Ishikawa (cell line): ENCODE data around the gene LIG3.

Source experiments
- EGR1 ChIP-seq: IDR thresholded peaks from 2 replicates; pipeline ENCODE4 v1.6.1; 2012
- EP300 ChIP-seq: IDR thresholded peaks from 2 replicates; pipeline ENCODE4 v1.6.1; 2012; ENCODE audit warnings: borderline replicate concordance
- NFIC ChIP-seq: IDR thresholded peaks from 2 replicates; pipeline ENCODE4 v1.6.1; 2012
- TAF1 ChIP-seq: IDR thresholded peaks from 2 replicates; pipeline ENCODE4 v1.6.1; 2012; ENCODE audit warnings: low read depth, mild to moderate bottlenecking
- YY1 ChIP-seq: IDR thresholded peaks from 2 replicates; pipeline ENCODE4 v1.6.1; 2012; ENCODE audit warnings: low read depth
- TF ChIP-seq, protein P1 (sequence below): IDR thresholded peaks from 2 replicates; pipeline ENCODE4 v1.6.1; 2012
- TF ChIP-seq, protein P2 (sequence below): IDR thresholded peaks from 2 replicates; pipeline ENCODE4 v1.6.1; 2012; ENCODE audit warnings: low read depth, mild to moderate bottlenecking

GRCh38 chr17:35046740-35047283 lies 66.5 kb downstream of the LIG3 start:
- TF ChIP-seq, protein P1, sequence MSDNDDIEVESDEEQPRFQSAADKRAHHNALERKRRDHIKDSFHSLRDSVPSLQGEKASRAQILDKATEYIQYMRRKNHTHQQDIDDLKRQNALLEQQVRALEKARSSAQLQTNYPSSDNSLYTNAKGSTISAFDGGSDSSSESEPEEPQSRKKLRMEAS: no peak
- TF ChIP-seq YY1 (no peak), NFIC (no peak), EP300 (no peak), TAF1 (no peak), EGR1 (no peak)
- TF ChIP-seq, protein P2, sequence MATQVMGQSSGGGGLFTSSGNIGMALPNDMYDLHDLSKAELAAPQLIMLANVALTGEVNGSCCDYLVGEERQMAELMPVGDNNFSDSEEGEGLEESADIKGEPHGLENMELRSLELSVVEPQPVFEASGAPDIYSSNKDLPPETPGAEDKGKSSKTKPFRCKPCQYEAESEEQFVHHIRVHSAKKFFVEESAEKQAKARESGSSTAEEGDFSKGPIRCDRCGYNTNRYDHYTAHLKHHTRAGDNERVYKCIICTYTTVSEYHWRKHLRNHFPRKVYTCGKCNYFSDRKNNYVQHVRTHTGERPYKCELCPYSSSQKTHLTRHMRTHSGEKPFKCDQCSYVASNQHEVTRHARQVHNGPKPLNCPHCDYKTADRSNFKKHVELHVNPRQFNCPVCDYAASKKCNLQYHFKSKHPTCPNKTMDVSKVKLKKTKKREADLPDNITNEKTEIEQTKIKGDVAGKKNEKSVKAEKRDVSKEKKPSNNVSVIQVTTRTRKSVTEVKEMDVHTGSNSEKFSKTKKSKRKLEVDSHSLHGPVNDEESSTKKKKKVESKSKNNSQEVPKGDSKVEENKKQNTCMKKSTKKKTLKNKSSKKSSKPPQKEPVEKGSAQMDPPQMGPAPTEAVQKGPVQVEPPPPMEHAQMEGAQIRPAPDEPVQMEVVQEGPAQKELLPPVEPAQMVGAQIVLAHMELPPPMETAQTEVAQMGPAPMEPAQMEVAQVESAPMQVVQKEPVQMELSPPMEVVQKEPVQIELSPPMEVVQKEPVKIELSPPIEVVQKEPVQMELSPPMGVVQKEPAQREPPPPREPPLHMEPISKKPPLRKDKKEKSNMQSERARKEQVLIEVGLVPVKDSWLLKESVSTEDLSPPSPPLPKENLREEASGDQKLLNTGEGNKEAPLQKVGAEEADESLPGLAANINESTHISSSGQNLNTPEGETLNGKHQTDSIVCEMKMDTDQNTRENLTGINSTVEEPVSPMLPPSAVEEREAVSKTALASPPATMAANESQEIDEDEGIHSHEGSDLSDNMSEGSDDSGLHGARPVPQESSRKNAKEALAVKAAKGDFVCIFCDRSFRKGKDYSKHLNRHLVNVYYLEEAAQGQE: no peak
